Upper lobe of left lung (tissue), 6 donors: ENCODE data around the gene BPI. TPM values are rescaled to one million over a fixed set of nuclear protein-coding genes. Genes with fewer than 3 reads are reported as not detected.
A peak's percentile ranks its signal among the peaks of the same experiment; 100 is the strongest.

ENCODE experiments used
- ATAC-seq, 2 donors: fragments of 200-7000 bp; cut with Tn5 transposase; one replicate each; pipeline ENCODE4 v1.9.1; 2022; ENCODE audit warnings: mild to moderate bottlenecking in 2 of 2, moderate library complexity in 2 of 2; ENCODE audit not compliant: low FRiP score in 2 of 2
- DNase-seq, 2 donors: peaks; one replicate each; pipeline ENCODE4 v3.0.0-alpha.2; 2019 to 2020
- H3K27ac ChIP-seq, 4 donors: fragments of 200-600 bp; sonication (generic); one replicate each; pipeline ENCODE4 v1.5.1; 2016 to 2019
- H3K27me3 ChIP-seq, 4 donors: fragments of 200-600 bp; sonication (generic); one replicate each; pipeline ENCODE4 v1.5.1; 2017 to 2019
- H3K36me3 ChIP-seq, 4 donors: fragments of 200-600 bp; sonication (generic); one replicate each; pipeline ENCODE4 v1.5.1; 2016 to 2019
- H3K4me1 ChIP-seq, 4 donors: fragments of 200-600 bp; sonication (generic); one replicate each; pipeline ENCODE4 v1.5.1; 2018 to 2019
- H3K4me3 ChIP-seq, 4 donors: fragments of 200-600 bp; sonication (generic); one replicate each; pipeline ENCODE4 v1.5.1; 2017 to 2019; ENCODE audit warnings: mild to moderate bottlenecking in 2 of 4, moderate library complexity in 1 of 4
- H3K9me3 ChIP-seq, 4 donors: fragments of 200-600 bp; sonication (generic); one replicate each; pipeline ENCODE4 v1.5.1; 2018 to 2019
- EP300 ChIP-seq, 4 donors: sonication (generic); formaldehyde crosslinking; IDR thresholded peaks; one replicate each; pipeline ENCODE4 v1.5.1; 2017; ENCODE audit warnings: antibody characterized with exemption in 4 of 4, control low read depth in 2 of 4
- POLR2A ChIP-seq, 4 donors: fragments of 450-650 bp; IDR thresholded peaks; one replicate each; pipeline ENCODE4 v1.5.1; 2016 to 2017; ENCODE audit warnings: antibody characterized with exemption in 4 of 4, mild to moderate bottlenecking in 2 of 4
- POLR2AphosphoS5 ChIP-seq, 2 donors: sonication (generic); formaldehyde crosslinking; IDR thresholded peaks; one replicate each; pipeline ENCODE4 v1.5.1; 2017; ENCODE audit warnings: antibody characterized with exemption in 2 of 2
- WGBS, 2 donors: methylation state at CpG; one replicate each; pipeline ENCODE4 v1.1.5; 2017 to 2018; 5-methylcytosine and 5-hydroxymethylcytosine counted together
- total RNA-seq, 6 donors: library from RNA; depleted of rRNA in 4 of 6; stranded (reverse); fragments of >200 nt in 4 of 6; gene quantifications; one replicate each; pipeline versions ENCODE4 v1.1.0 to v1.2.1, GENCODE V29; 2016 to 2021
- TF ChIP-seq, protein P1 (sequence below), 6 experiments: fragments of 450-650 bp in 4 of 6; fragments of 200-600 bp in 2 of 6; sonication (generic) in 2 of 6; IDR thresholded peaks; one replicate each; pipeline ENCODE4 v1.5.1; 2016 to 2019; ENCODE audit warnings: antibody characterized with exemption in 6 of 6
- donor health status: DM: no; HTN: no; CAD: no; lungs with moderate emphysema.
- donor health status: DM: no; HTN: yes; CAD: no; lungs with severe emphysema.

BPI gene
- total RNA-seq, 6 donors from 2014 or later: 0.14 to 6.3 (median 0.67) TPM; not detected in 1

DNA sequence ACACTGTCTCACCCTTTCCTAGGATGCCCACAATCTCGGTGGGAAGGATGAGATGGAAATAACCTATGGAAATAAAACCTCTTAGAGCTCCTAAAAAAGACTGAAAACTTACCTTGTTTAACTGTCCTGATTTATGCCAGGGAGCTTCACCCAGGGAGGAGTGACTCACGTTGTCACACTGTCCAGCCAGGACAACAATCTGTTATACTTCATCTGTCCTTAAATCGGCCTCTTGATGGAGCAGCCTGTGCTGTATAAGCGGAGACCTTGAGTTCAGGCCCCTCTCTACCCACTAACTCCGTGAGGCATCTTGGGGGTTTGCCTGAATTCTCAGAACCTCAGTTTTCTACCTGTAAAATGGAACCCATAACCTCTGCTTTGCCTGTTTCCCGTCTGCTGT is 34.2 kb upstream of the BPI start:
- 83 to 87% methylated on average over 6 of the region's 6 CpGs for WGBS, 2 donors
- Histone ChIP-seq H3K4me1 (peaks cover 0 to 8% (median 0%) of the 10 kb centered on the region in 4 donors), H3K36me3 (no peaks in the 10 kb centered on the region), H3K27ac (no peak overlapping the region), H3K27me3 (no peaks in the 10 kb centered on the region), H3K4me3 (no peak overlapping the region), H3K9me3 (no peaks in the 10 kb centered on the region)
- no peak for DNase-seq
- TF ChIP-seq EP300 (IDR thresholded peaks at IDR 0.05) (no peak), POLR2AphosphoS5 (IDR thresholded peaks at IDR 0.05) (no peak), POLR2A (IDR thresholded peaks at IDR 0.05) (no peak)
- TF ChIP-seq, protein P1, sequence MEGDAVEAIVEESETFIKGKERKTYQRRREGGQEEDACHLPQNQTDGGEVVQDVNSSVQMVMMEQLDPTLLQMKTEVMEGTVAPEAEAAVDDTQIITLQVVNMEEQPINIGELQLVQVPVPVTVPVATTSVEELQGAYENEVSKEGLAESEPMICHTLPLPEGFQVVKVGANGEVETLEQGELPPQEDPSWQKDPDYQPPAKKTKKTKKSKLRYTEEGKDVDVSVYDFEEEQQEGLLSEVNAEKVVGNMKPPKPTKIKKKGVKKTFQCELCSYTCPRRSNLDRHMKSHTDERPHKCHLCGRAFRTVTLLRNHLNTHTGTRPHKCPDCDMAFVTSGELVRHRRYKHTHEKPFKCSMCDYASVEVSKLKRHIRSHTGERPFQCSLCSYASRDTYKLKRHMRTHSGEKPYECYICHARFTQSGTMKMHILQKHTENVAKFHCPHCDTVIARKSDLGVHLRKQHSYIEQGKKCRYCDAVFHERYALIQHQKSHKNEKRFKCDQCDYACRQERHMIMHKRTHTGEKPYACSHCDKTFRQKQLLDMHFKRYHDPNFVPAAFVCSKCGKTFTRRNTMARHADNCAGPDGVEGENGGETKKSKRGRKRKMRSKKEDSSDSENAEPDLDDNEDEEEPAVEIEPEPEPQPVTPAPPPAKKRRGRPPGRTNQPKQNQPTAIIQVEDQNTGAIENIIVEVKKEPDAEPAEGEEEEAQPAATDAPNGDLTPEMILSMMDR (IDR thresholded peaks at IDR 0.05): no peak
- no peak for ATAC-seq

DNA sequence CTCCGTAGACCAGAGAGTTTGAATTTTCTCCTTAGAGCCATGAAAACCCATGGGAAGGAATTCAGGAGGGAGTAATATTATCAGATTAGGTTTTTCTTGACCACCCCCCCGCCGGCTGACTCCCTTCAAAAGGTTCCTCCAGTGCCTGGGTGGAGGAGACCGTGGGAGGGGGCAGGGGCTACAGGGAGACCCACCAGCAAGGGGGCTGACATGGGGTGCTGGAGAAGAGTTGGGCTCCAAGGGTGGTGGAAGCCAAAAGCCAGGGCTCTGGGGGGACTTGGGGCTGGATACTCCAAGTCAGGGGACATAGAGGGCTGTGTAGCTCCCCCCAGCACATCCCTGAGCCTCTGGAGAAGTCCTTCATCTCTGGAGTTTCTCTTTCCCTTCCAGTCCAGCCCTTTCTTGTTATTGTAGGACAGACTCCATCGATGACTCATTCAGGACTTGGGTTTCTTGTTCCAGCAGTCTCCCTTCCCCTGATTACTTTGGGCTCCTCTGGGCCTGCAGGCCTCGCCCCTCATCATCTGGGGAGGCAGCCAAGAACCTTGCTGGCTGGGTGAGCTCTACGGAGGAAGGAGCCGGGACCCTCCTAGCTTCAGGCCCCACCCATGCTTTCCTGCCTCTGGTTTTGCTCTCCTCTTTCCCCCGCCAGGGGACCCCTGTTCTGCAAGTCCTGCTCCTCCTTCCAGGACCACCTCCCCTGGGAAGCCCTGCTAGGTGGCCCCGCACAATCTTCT is 32.9 kb upstream of the BPI start:
- H3K4me1 ChIP-seq: peaks cover 0 to 8% (median 0%) of the 10 kb centered on the region in 4 donors
- peak; percentile 47 to 91 for ATAC-seq
- TF ChIP-seq POLR2A (IDR thresholded peaks at IDR 0.05) (no peak), EP300 (IDR thresholded peaks at IDR 0.05) (no peak), POLR2AphosphoS5 (IDR thresholded peaks at IDR 0.05) (no peak)
- TF ChIP-seq, protein P1 (IDR thresholded peaks at IDR 0.05): no peak
- H3K4me3 ChIP-seq: no peak overlapping the region
- H3K27me3 ChIP-seq: no peaks in the 10 kb centered on the region
- H3K36me3 ChIP-seq: no peaks in the 10 kb centered on the region
- H3K9me3 ChIP-seq: no peaks in the 10 kb centered on the region
- no peak for DNase-seq
- WGBS, 2 donors: 70% methylated on average over 10 of the region's 10 CpGs
- H3K27ac ChIP-seq: no peak overlapping the region

DNA sequence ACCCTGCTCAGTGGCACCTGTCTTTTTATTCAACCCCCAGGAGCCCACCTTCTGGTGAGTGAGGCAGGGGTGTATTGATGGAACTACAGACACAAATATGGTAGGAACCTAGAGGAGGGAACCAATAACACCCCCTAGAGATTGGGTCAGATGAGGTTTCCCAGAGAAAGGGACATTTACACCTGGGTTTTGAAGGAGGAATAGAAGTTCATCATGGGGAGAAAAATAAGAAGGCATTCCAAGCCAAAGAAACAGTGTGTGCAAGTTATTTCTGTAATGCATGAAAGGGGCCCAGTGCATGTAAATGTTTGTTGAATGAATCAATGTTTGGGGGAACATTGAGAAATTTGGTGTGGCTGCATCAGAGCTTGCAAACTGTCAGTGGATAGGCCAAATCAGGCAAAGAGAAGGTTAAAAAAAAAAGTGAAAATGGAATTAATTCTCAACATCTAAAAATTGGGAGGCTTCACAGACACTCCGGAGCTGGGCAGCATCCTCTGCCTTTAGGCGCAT is 32.3 kb upstream of the BPI start:
- ATAC-seq: no peak
- no peaks in the 10 kb centered on the region for H3K9me3 ChIP-seq
- H3K36me3 ChIP-seq: no peaks in the 10 kb centered on the region
- WGBS, 2 donors: 89% methylated on average over 2 of the region's 2 CpGs
- no peak for DNase-seq
- H3K27me3 ChIP-seq: no peaks in the 10 kb centered on the region
- peaks cover 0 to 8% (median 0%) of the 10 kb centered on the region in 4 donors for H3K4me1 ChIP-seq
- TF ChIP-seq EP300 (IDR thresholded peaks at IDR 0.05) (no peak), POLR2A (IDR thresholded peaks at IDR 0.05) (no peak), POLR2AphosphoS5 (IDR thresholded peaks at IDR 0.05) (no peak)
- TF ChIP-seq, protein P1 (IDR thresholded peaks at IDR 0.05): no peak
- H3K27ac ChIP-seq: no peak overlapping the region
- no peak overlapping the region for H3K4me3 ChIP-seq

DNA sequence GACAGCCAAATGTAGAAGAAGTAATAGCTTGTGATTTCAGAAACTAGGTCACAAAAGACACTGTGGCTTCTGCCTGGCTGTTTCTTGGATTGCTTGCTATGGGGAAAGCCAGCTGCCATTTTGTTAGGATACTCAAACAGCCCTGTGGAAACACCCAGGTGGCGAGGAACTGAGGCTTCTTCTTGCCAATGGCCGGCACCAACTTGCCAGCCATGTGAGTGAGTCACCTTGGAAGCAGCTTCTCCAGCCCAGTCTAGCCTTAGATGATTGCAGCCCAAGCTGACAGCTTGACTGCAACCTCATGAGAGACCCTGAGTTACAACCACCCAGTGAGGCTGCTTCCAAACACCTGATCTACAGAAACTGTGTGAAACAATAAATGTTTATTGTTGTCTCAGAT is 31.6 kb upstream of the BPI start:
- TF ChIP-seq EP300 (IDR thresholded peaks at IDR 0.05) (no peak), POLR2AphosphoS5 (IDR thresholded peaks at IDR 0.05) (no peak), POLR2A (IDR thresholded peaks at IDR 0.05) (no peak)
- TF ChIP-seq, protein P1 (IDR thresholded peaks at IDR 0.05): no peak
- Histone ChIP-seq H3K36me3 (no peaks in the 10 kb centered on the region), H3K9me3 (no peaks in the 10 kb centered on the region), H3K27me3 (no peaks in the 10 kb centered on the region), H3K4me3 (no peak overlapping the region), H3K27ac (no peak overlapping the region), H3K4me1 (peaks cover 0 to 8% (median 0%) of the 10 kb centered on the region in 4 donors)
- DNase-seq: no peak
- WGBS, 2 donors: 83 to 95% methylated on average over 1 to 2 of the region's 2 CpGs
- no peak for ATAC-seq
